Left lobe of liver (tissue), 2 donors: ENCODE measurements around the gene LIPC. TPM values are rescaled to one million over a fixed set of nuclear protein-coding genes. Genes with fewer than 3 reads are reported as not detected.

ENCODE experiments used
- ATAC-seq: fragments of 200-7000 bp; cut with Tn5 transposase; one replicate; pipeline ENCODE4 v1.9.1; 2020; ENCODE audit warnings: mild to moderate bottlenecking, moderate library complexity
- DNase-seq: peaks from one replicate; pipeline ENCODE4 v3.0.0-alpha.2; 2020; ENCODE audit warnings: low spot score
- total RNA-seq: library from RNA; stranded (reverse); gene quantifications from one replicate; pipeline ENCODE4 v1.2.1, GENCODE V29; 2021
- donor health status: DM: no; HTN: no; CAD: no; lungs with moderate emphysema.
- donor health status: DM: no; HTN: yes; CAD: no.

The LIPC gene
- total RNA-seq, 1 donor from 2014 or later, result 202 TPM

GRCh38 chr15:58471348-58471747 lies 39.6 kb downstream of the LIPC start:
- no peak for ATAC-seq

GRCh38 chr15:58472221-58472620 lies 40.4 kb downstream of the LIPC start:
- DNase-seq (no peak), ATAC-seq (no peak)

More at GRCh38 chr15:58471348-58471747, 39.6 kb downstream of the LIPC start:
- no peak for DNase-seq

DNA sequence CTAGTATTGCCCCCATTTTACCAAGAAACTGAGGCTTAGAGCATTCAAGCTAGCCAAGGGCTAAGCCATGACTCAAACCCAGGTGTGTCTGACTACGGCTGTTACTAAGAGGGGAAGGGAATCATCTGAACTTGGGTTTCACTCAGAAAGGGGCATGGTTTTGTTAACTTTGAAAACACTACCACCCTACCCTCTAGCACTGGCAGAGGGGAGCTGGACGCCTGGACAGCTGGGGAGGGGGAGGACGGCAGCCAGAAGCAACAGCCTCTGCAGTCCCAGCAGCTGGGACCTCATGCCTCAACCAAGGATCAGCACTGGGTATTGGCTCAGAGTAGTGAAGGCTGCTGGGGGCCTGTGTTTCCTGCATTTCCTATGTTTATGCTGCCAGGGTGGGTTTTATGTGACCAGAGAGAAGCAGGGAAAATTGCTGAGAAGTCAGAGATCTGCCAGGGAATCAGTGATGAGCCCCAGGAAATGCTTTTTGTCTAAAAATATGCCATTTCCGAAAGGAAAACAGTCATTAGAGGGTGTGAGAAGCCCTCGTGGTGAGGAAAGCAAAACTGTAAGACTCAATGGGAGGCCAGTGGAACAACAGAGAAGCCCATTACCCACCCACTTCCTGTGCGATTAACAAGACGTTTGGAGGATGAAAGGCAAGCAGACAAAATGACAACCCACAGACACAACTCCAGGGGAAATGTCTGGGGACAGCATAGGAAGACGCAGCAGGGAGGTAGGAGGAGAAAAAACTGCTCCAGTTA lies 41.2 kb downstream of the LIPC start:
- ATAC-seq, result no peak
- DNase-seq, result no peak

DNA sequence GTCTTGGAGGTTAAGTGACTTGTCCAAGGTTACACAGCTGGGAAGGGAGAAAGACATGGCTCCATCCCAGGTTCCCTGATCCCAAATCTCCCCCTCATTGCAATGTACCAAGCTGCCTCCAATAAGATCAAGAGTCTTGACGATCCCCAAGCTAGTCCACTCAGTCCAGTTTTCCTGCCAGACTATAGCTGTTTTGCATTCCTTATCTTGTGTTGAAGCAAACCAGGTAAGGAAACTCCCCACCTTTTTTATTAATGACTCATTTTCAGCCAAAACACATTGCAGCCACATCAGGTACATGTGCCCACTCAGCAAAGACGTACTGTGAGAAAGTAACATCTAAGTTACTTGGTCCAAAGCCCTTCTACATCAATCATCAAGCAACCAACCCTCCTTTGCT lies 41.9 kb downstream of the LIPC start:
- no peak for ATAC-seq
- DNase-seq, result no peak

- DNase-seq (no peak), ATAC-seq (no peak)
Measured at GRCh38 chr15:58474741-58475323, 43.0 kb downstream of the LIPC start.

DNA sequence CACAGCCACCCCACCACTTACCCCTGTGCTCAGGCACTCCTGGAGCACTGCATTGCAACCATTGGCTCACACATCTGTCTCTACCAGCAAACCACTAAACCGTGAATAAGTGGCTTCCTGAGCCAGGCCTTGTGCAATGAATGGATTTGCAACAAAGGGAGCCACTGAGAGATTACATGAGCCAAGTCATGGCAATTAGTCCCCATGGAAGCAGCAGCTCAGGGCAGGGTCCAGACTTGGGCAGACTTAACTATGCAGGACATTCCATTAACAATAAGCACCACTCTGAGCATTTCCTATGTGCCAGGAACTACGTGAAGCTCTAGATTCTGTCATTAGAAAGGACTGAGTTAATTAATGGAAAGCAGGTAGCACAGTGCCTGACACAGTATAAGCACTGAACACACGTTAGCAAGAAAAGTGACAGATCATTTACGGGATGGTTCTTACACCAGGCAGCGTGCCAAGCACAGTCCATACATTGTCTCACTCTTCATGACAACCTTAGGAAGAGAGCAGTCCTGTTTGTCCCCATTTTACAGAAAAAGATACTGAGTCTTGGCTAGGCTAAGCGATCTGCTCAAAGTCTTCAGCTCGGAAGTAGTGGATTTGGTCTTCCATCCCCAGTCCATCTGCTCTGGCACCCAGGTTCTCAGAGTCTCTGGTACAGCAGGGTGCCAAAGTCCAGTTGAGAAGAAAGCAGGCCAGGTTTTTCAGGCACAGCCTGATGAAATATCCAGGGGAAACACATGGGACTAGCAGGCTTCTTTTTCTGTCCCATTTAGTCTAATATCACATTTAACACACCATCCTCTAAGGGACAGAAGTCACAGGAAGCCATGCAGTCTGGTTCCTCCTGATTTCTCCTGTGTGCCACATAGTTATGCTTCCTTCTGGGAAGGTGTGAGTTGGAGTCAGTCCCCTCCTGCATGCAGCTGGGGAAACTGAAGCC lies 44.1 kb downstream of the LIPC start:
- ATAC-seq (peak; percentile 74), DNase-seq (peak; percentile 83)

DNA sequence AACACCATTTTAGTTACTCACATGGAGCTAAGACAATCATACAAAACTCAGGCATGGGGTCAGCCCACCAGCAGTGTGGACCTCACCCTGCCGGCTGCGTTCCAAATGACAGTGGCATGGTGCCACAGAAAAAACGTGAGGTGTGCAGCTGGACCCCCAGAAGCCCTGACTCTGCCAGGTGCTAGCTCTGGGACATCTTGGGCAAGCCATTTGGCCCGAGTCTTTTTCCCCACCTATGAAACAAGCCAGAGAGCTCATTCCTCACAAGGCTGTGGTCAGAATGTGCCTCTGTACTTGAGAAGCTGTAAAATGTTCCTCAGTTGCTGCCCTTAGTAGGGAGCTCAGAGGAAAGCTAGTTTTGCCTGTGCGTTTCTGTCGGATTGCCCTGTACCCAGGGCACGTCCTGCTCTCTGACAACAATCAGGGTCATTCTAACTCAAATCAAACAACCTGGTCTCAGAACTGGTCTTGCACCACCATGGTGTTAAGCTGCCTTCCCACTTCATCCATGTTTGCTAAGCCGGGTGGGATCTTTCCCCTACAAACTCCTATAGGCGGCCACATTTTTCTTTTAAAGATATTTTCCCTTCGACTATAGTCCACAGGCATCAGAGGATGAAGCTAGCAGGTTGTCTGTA lies 44.9 kb downstream of the LIPC start:
- DNase-seq, result peak; percentile 64
- ATAC-seq, result peak; percentile 62

DNA sequence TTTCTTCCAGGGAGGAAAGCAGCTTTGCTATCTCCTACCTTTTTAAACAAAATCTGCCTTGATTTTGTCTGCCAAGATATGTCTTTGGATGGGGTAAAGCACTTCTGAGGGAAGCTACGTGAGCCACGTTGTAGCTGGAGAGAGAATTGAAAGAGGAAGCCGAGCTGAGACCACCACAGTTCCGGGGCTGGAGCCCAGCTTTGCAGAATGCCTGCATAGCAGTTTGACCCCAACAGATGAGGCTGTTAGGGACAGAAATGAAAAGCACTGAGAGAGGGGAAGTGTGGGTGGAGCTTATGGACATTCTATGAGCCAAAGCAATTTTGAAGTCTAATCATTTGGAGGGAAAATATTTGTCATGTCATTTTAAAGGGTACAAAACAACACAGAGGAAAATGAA lies 45.4 kb downstream of the LIPC start:
- no peak for ATAC-seq
- no peak for DNase-seq

DNA sequence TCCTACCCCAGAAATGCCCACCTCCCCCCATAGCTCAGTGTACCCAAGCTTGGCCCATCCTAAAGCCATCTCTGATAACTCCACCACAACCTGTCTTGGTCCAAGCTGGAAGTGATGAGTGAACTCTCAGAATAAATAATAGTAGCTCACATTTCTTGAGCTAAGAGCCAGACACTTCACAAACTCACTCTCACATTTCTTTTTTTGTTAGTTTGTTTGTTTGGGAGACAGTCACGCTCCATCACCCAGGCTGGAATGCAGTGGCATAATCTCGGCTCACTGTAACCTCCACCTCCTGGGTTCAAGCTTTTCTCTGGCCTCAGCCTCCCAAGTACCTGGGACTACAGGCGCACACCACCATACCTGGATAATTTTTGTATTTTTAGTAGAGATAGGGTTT lies 46.2 kb downstream of the LIPC start:
- ATAC-seq (no peak), DNase-seq (no peak)

- DNase-seq (no peak), ATAC-seq (peak; percentile 13)
Measured at GRCh38 chr15:58478579-58478978, 46.8 kb downstream of the LIPC start.

DNA sequence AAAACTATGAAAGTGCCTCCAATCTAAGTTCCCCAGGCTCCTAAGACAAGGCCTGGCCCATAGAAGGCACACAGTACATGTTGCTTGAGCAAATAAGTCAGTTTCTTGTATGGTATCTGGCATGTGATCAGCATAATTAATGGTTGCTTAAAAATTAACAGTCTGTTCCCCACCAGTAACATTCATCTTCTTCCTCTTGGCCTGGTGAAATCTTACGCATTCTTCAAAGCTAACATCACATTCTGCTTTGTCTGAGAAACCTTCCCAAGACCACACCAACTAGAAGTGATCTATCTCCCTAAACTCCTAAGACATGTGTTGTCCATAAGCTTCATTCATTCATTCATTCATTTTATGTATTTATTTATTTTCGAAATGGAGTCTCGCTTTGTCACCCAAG lies 48.1 kb downstream of the LIPC start:
- no peak for ATAC-seq
- DNase-seq, result no peak

GRCh38 chr15:58483376-58483775 lies 51.6 kb downstream of the LIPC start:
- no peak for DNase-seq
- ATAC-seq, result no peak

DNA sequence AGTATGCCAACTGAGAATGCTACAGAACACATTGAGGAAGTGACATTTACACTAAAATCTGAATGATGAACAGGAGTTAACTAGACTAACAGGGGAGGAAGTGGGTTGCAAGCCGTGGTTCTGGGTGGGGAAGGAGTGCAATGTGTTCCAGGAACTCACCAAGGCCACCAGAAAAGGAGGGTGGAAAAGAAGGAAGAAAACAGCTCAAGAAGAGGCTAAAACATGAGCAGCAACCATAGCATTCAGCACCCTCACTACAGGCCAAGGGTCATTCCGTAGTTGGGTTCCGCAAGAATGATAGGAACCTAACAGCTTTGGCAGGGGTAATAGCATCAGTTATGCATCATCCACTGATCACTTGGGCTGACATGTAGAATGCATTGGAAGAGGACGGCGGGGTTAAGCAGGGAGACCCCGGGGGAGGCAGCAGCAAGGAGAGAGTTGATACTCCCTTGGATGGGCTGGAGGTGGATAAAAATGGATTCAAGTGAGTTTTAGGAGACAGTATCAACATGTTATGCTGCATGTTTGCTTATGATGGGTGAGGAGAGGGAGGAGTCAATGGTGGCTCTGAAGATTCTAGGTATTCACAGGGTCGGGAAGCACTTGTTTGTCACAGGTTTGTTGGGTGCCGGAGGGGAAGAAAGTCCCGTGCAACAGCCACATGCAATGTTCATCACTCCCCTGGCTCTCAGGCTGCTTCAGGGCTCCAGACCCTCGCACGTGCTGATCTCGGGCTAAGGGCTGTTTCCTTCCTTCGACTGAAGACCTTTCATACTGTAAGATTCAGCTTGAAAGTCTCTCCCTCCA lies 53.2 kb downstream of the LIPC start:
- no peak for ATAC-seq
- DNase-seq, result no peak

- ATAC-seq (no peak), DNase-seq (no peak)
Measured at GRCh38 chr15:58486062-58486461, 54.3 kb downstream of the LIPC start.

- no peak for ATAC-seq
- DNase-seq, result no peak
Measured at GRCh38 chr15:58486564-58486963, 54.8 kb downstream of the LIPC start.

- ATAC-seq (no peak), DNase-seq (no peak)
Measured at GRCh38 chr15:58487041-58487723, 55.4 kb downstream of the LIPC start.

DNA sequence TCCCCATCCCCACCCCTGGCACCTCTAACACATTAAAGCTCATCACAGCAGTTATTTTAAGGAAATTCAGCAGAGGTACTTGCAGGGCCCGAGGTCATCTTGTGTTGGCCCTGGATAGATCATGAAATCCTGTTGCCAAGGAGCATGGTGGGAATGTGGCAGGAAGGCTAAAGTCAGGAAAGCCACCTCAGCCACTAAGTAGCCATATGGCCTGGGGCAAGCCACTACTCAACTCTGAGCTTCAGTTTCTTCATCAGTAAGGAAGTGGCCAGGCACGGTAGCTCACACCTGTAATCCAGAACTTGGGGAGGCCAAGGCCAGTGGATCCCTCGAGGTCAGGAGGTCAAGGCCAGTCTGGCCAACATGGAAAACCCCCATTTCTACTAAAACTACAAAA lies 55.9 kb downstream of the LIPC start:
- no peak for DNase-seq
- ATAC-seq, result no peak

DNA sequence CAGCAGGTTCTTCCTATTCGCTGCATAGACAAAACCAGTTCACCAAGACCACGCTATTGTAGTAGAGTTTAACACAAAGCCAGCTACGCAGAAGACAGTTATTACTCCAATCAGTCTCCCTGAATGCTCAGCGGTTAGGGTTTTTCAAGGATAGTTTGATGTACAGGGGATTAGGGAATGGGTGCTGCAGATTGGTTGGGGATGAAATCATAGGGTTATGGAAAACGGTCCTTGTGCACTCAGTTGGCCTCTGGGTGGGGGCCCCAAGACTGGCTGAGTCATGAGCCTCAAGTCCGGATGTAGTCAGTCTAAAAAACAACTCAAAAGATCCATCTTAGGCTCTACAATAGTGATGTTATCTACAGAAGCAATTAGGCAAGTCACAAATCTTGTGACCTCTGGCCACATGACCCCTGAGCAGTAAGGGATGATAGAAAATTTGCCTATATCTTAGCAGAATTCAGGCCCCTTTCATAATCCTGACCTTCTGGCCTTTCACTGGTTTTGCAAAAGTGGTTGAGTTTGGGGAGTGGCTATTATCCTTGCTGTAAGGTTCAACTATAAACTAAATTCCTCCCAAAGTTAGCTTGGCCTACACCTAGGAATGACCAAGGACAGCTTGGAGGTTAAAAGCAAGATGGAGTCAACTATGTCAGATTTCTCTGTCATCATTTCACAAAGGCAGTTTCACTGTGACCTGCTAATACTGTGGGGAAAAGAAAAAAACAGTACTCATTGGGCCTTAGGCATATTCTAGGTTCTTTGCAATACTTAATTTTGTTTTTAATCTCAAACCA lies 57.7 kb downstream of the LIPC start:
- ATAC-seq (no peak), DNase-seq (no peak)
